WTC11 (cell line): Measurements from ENCODE around the gene TMEM178B. TPM values are rescaled to one million over a fixed set of nuclear protein-coding genes. Genes with fewer than 3 reads are reported as not detected.

ENCODE experiments used
- ATAC-seq: fragments of 200-7000 bp; cut with Tn5 transposase; 2 replicates; pipeline ENCODE4 v1.10.0; 2021; ENCODE audit warnings: mild to moderate bottlenecking, moderate library complexity
- CTCF ChIA-PET: fragments of 300-600 bp; sonication (Branson Sonifier 250); formaldehyde crosslinking; loops from one replicate; lab custom pipeline; 2021; ENCODE audit warnings: antibody characterized with exemption; lab: Charles Lee
- POLR2A ChIA-PET: fragments of 350-600 bp; sonication (Branson Sonifier 250); formaldehyde crosslinking; loops from one replicate; lab custom pipeline; 2021; ENCODE audit warnings: antibody characterized with exemption; lab: Charles Lee
- DNase-seq: peaks from one replicate; pipeline ENCODE4 v3.0.0; 2021; ENCODE audit warnings: low spot score
- H3K27ac Mint-ChIP-seq: 2 replicates; pipeline ENCODE4 v1.8.0; 2021; ENCODE audit warnings: mixed read lengths
- H3K27me3 Mint-ChIP-seq: 2 replicates; pipeline ENCODE4 v1.8.0; 2021; ENCODE audit warnings: low read depth, mild to moderate bottlenecking, moderate library complexity, mixed read lengths
- H3K36me3 Mint-ChIP-seq: 2 replicates; pipeline ENCODE4 v1.8.0; 2021; ENCODE audit warnings: mixed read lengths
- H3K4me1 Mint-ChIP-seq: 2 replicates; pipeline ENCODE4 v1.8.0; 2022; ENCODE audit warnings: mixed read lengths
- H3K4me3 Mint-ChIP-seq: 2 replicates; pipeline ENCODE4 v1.8.0; 2021; ENCODE audit warnings: mild to moderate bottlenecking, moderate library complexity, mixed read lengths
- H3K9me3 Mint-ChIP-seq: 2 replicates; pipeline ENCODE4 v1.8.0; 2021; ENCODE audit warnings: mixed read lengths
- AFF4 ChIP-seq: sonication (generic); formaldehyde crosslinking; IDR thresholded peaks from 2 replicates; pipeline ENCODE4 v1.8.1; 2023; ENCODE audit warnings: mild to moderate bottlenecking, missing genetic modification reagents, borderline replicate concordance
- ATF2 ChIP-seq: sonication (generic); formaldehyde crosslinking; IDR thresholded peaks from 2 replicates; pipeline ENCODE4 v1.8.1; 2022; ENCODE audit warnings: low read depth, missing genetic modification reagents, borderline replicate concordance
- ATF3 ChIP-seq: sonication (generic); formaldehyde crosslinking; conservative IDR thresholded peaks from 2 replicates; pipeline ENCODE4 v1.8.1; 2022; ENCODE audit warnings: mild to moderate bottlenecking, missing genetic modification reagents
- CREB1 ChIP-seq: sonication (generic); formaldehyde crosslinking; IDR thresholded peaks from 2 replicates; pipeline ENCODE4 v1.8.0; 2023; ENCODE audit warnings: mild to moderate bottlenecking, missing genetic modification reagents
- CREM ChIP-seq: sonication (generic); formaldehyde crosslinking; IDR thresholded peaks from 2 replicates; pipeline ENCODE4 v1.8.1; 2022; ENCODE audit warnings: mild to moderate bottlenecking, missing genetic modification reagents, moderate library complexity
- ELF4 ChIP-seq: sonication (generic); formaldehyde crosslinking; IDR thresholded peaks from 2 replicates; pipeline ENCODE4 v1.8.1; 2022; ENCODE audit warnings: low read depth, mild to moderate bottlenecking, moderate library complexity, missing genetic modification reagents
- ESRRA ChIP-seq: sonication (generic); formaldehyde crosslinking; IDR thresholded peaks from 2 replicates; pipeline ENCODE4 v1.8.1; 2022; ENCODE audit warnings: mild to moderate bottlenecking, missing genetic modification reagents, borderline replicate concordance
- JUN ChIP-seq: sonication (generic); formaldehyde crosslinking; IDR thresholded peaks from 2 replicates; pipeline ENCODE4 v1.8.0; 2023; ENCODE audit warnings: mild to moderate bottlenecking, missing genetic modification reagents
- MAX ChIP-seq: sonication (generic); formaldehyde crosslinking; IDR thresholded peaks from 2 replicates; pipeline ENCODE4 v1.8.0; 2022; ENCODE audit warnings: mild to moderate bottlenecking, missing genetic modification reagents
- NR3C1 ChIP-seq: sonication (generic); formaldehyde crosslinking; conservative IDR thresholded peaks from 2 replicates; pipeline ENCODE4 v1.8.1; 2023; ENCODE audit warnings: low read depth, mild to moderate bottlenecking, missing genetic modification reagents
- RELA ChIP-seq: sonication (generic); formaldehyde crosslinking; IDR thresholded peaks from 2 replicates; pipeline ENCODE4 v1.8.1; 2022; ENCODE audit warnings: missing genetic modification reagents, mild to moderate bottlenecking, borderline replicate concordance
- SMAD4 ChIP-seq: sonication (generic); formaldehyde crosslinking; IDR thresholded peaks from 2 replicates; pipeline ENCODE4 v1.8.0; 2022; ENCODE audit warnings: mild to moderate bottlenecking, missing genetic modification reagents
- SP1 ChIP-seq: sonication (generic); formaldehyde crosslinking; conservative IDR thresholded peaks from 2 replicates; pipeline ENCODE4 v1.8.1; 2022; ENCODE audit warnings: missing genetic modification reagents
- TEAD1 ChIP-seq: sonication (generic); formaldehyde crosslinking; IDR thresholded peaks from 2 replicates; pipeline ENCODE4 v1.8.0; 2022; ENCODE audit warnings: mild to moderate bottlenecking, missing genetic modification reagents
- TP53 ChIP-seq: sonication (generic); formaldehyde crosslinking; IDR thresholded peaks from 2 replicates; pipeline ENCODE4 v1.8.1; 2023; ENCODE audit warnings: mild to moderate bottlenecking, missing genetic modification reagents
- ZNF138 ChIP-seq: sonication (generic); formaldehyde crosslinking; conservative IDR thresholded peaks from 2 replicates; pipeline ENCODE4 v1.8.1; 2022; ENCODE audit warnings: mild to moderate bottlenecking, moderate library complexity, missing genetic modification reagents
- total RNA-seq: library from RNA; stranded (reverse); gene quantifications from 3 replicates; pipeline ENCODE4 v1.2.3, GENCODE V29; 2021

TMEM178B gene
- total RNA-seq, 1 experiment from 2014 or later: 20.4 TPM

GRCh38 chr7:141132671-141133070 lies 58.8 kb downstream of the TMEM178B start:
- H3K4me3 Mint-ChIP-seq: no peak overlapping the region
- no peaks in the 10 kb centered on the region for H3K27me3 Mint-ChIP-seq
- CTCF ChIA-PET: no interaction called here
- H3K36me3 Mint-ChIP-seq: no peaks in the 10 kb centered on the region
- no peak for ATAC-seq
- no peak for TF ChIP-seq SP1 (CRISPR knock-in tag)
- TF ChIP-seq RELA (CRISPR knock-in tag): no peak
- TF ChIP-seq ATF3 (CRISPR knock-in tag): no peak
- TF ChIP-seq TEAD1: no peak
- no peak for TF ChIP-seq AFF4 (CRISPR knock-in tag)
- no peak for TF ChIP-seq JUN (CRISPR knock-in tag)
- no peak for TF ChIP-seq CREB1 (CRISPR knock-in tag)
- no peak for TF ChIP-seq ELF4
- no peak for TF ChIP-seq TP53
- TF ChIP-seq ESRRA (CRISPR knock-in tag): no peak
- no peak for TF ChIP-seq MAX (CRISPR knock-in tag)
- no peak for TF ChIP-seq SMAD4
- TF ChIP-seq ATF2 (CRISPR knock-in tag): no peak
- TF ChIP-seq, all 79 proteins: peak for 0
- Mint-ChIP-seq H3K27ac (no peak overlapping the region), H3K9me3 (0 out of 2 replicates have a peak, but pooled peaks cover 3% of the 10 kb centered on the region), H3K4me1 (peaks cover 12% of the 10 kb centered on the region)
- DNase-seq: no peak
- POLR2A ChIA-PET: no interaction called here

GRCh38 chr7:141133646-141134045 lies 59.8 kb downstream of the TMEM178B start:
- ChIA-PET POLR2A (no interaction called here), CTCF (no interaction called here)
- no peak for ATAC-seq

More at GRCh38 chr7:141133646-141134045, 59.8 kb downstream of the TMEM178B start:
- no peaks in the 10 kb centered on the region for H3K27me3 Mint-ChIP-seq
- H3K4me3 Mint-ChIP-seq: no peak overlapping the region
- H3K9me3 Mint-ChIP-seq: 0 out of 2 replicates have a peak, but pooled peaks cover 3% of the 10 kb centered on the region
- no peak overlapping the region for H3K27ac Mint-ChIP-seq
- no peaks in the 10 kb centered on the region for H3K36me3 Mint-ChIP-seq
- no peak for DNase-seq
- TF ChIP-seq NR3C1 (no peak), AFF4 (CRISPR knock-in tag) (no peak), CREM (no peak), ZNF138 (CRISPR knock-in tag) (no peak)
- H3K4me1 Mint-ChIP-seq: peaks cover 12% of the 10 kb centered on the region
